Measurements from ENCODE around the gene MYH15. TPM values are rescaled to one million over a fixed set of nuclear protein-coding genes. Genes with fewer than 3 reads are reported as not detected.

Gene MYH15
- total and polyA plus RNA-seq, 2 of the 8 experiments (the other 6 are each of a cell fraction or from before 2014, with no cell fraction given), result under 0.01 TPM; not detected in 1

DNA sequence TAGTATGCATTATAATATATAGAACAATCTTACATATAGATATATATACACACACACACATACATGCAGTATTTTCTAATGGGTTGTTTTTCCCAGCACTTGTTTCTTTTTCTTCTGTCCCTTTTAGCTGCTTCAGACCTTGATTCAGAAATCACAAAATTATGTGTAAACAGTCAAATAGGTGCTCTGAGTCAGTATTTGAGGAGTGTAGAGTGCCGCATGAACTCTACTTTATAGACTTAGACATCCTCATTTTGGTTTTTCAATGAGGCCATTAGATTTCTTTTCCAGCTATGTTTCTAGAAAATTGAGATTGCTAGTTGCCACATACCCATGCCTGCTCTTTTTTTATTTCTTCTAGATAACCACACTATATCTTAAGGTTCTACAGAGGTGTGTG, 155.8 kb downstream of the MYH15 start:
- Histone ChIP-seq H3K27ac (ENCODE audit: low read depth, low read length) (no peak overlapping the region), H4K5ac (ENCODE audit: insufficient read length, low read depth, low read length) (no peak overlapping the region), H2BK12ac (ENCODE audit: low read depth, low read length) (no peak overlapping the region), H4K20me1 (replicated peaks in 1 of 2; ENCODE audit: control insufficient read depth in 1 of 2, insufficient read depth in 2 of 2, low read length in 2 of 2) (no peaks in the 10 kb centered on the region), H3K23ac (ENCODE audit: insufficient read length) (no peak overlapping the region), H3K18ac (ENCODE audit: extremely low read depth, low read length) (no peak overlapping the region), H3K4me1 (replicated peaks in 1 of 4; ENCODE audit: control insufficient read depth in 3 of 4, insufficient read depth in 4 of 4, low read length in 3 of 4) (no peaks in the 10 kb centered on the region), H3K56ac (replicated peaks; ENCODE audit: insufficient read length, low read depth, low read length) (no peak overlapping the region), H3K4ac (replicated peaks; ENCODE audit: insufficient read length, low read depth, low read length) (no peak overlapping the region), H3K4me2 (ENCODE audit: insufficient read depth in 1 of 2, low read depth in 2 of 2, low read length in 2 of 2) (no peak overlapping the region), H3K14ac (ENCODE audit: insufficient read length) (no peak overlapping the region), H3K9me3 (ENCODE audit: insufficient read depth in 2 of 2, low read depth in 1 of 2, low read length in 1 of 2) (no peaks in the 10 kb centered on the region), H2BK15ac (ENCODE audit: low read length) (no peak overlapping the region), H2BK120ac (replicated peaks; ENCODE audit: low read depth, low read length) (no peak overlapping the region), H4K8ac (ENCODE audit: extremely low read depth, insufficient read depth, low read length) (no peak overlapping the region), H3K27me3 (replicated peaks in 1 of 4; ENCODE audit: control insufficient read depth in 3 of 4, extremely low read depth in 1 of 4, insufficient read depth in 3 of 4, low read length in 3 of 4) (no peaks in the 10 kb centered on the region), H2AK5ac (ENCODE audit: low read depth, low read length) (no peak overlapping the region), H3K36me3 (ENCODE audit: control insufficient read depth in 2 of 4, insufficient read depth in 4 of 4, low read length in 3 of 4) (no peaks in the 10 kb centered on the region), H3K4me3 (ENCODE audit: extremely low read depth in 1 of 4, insufficient read depth in 2 of 4, low read depth in 3 of 4, low read length in 4 of 4) (no peak overlapping the region), H4K91ac (replicated peaks; ENCODE audit: insufficient read length, low read length) (no peak overlapping the region), H2AFZ (ENCODE audit: low read length) (no peak overlapping the region), H3K23me2 (ENCODE audit: low read depth, low read length) (no peaks in the 10 kb centered on the region), H3K79me2 (ENCODE audit: control insufficient read depth in 1 of 2, insufficient read depth in 2 of 2, low read length in 2 of 2) (no peaks in the 10 kb centered on the region), H2BK20ac (ENCODE audit: low read length) (no peak overlapping the region), H2BK5ac (ENCODE audit: low read depth, low read length) (no peak overlapping the region), H3K9ac (replicated peaks in 1 of 4; ENCODE audit: extremely low read depth in 1 of 4, low read depth in 3 of 4, low read length in 3 of 4) (no peak overlapping the region), H3K79me1 (ENCODE audit: low read depth, low read length) (no peaks in the 10 kb centered on the region)
- 94% methylated on average over 1 of the region's 1 CpG; no CpG with 5 or more reads in 1 of the 2 experiments for WGBS, 2 experiments (ENCODE audit: extremely low coverage in 1 of 2, insufficient coverage in 1 of 2, insufficient read length in 1 of 2, insufficient replicate concordance in 2 of 2, low coverage in 1 of 2, low lambda C conversion rate in 2 of 2, missing lambda C conversion rate in 1 of 2)
- POLR2A ChIA-PET (ENCODE audit: partially characterized antibody), result no interaction called here
- no peak for FAIRE-seq
- CTCF ChIA-PET (ENCODE audit: partially characterized antibody), result no interaction called here
- DNase-seq (ENCODE audit: low read depth in 1 of 2, low spot score in 2 of 2), result no peak
- TF ChIP-seq SAP30 (IDR thresholded peaks at IDR 0.05; ENCODE audit: insufficient read depth, insufficient replicate concordance, low read length), result no peak
- TF ChIP-seq GTF2F1 (IDR thresholded peaks at IDR 0.05; ENCODE audit: borderline replicate concordance, low read depth, low read length), result no peak
- no peak for TF ChIP-seq CTBP2 (IDR thresholded peaks at IDR 0.05; ENCODE audit: borderline replicate concordance, insufficient read depth, insufficient read length, low read length)
- TF ChIP-seq SIRT6 (IDR thresholded peaks at IDR 0.05; ENCODE audit: low read length), result no peak
- no peak for TF ChIP-seq RBBP5 (IDR thresholded peaks at IDR 0.05; ENCODE audit: borderline replicate concordance, low read depth, low read length)
- TF ChIP-seq, protein P1, sequence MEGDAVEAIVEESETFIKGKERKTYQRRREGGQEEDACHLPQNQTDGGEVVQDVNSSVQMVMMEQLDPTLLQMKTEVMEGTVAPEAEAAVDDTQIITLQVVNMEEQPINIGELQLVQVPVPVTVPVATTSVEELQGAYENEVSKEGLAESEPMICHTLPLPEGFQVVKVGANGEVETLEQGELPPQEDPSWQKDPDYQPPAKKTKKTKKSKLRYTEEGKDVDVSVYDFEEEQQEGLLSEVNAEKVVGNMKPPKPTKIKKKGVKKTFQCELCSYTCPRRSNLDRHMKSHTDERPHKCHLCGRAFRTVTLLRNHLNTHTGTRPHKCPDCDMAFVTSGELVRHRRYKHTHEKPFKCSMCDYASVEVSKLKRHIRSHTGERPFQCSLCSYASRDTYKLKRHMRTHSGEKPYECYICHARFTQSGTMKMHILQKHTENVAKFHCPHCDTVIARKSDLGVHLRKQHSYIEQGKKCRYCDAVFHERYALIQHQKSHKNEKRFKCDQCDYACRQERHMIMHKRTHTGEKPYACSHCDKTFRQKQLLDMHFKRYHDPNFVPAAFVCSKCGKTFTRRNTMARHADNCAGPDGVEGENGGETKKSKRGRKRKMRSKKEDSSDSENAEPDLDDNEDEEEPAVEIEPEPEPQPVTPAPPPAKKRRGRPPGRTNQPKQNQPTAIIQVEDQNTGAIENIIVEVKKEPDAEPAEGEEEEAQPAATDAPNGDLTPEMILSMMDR (IDR thresholded peaks at IDR 0.05; ENCODE audit: control extremely low read depth in 1 of 3, insufficient read depth in 1 of 3, low read depth in 1 of 3, low read length in 3 of 3), result no peak
- no peak for TF ChIP-seq JUND (IDR thresholded peaks at IDR 0.05; ENCODE audit: low read length)
- no peak for TF ChIP-seq ASH2L (IDR thresholded peaks at IDR 0.05; ENCODE audit: low read length)
- TF ChIP-seq, protein P2, sequence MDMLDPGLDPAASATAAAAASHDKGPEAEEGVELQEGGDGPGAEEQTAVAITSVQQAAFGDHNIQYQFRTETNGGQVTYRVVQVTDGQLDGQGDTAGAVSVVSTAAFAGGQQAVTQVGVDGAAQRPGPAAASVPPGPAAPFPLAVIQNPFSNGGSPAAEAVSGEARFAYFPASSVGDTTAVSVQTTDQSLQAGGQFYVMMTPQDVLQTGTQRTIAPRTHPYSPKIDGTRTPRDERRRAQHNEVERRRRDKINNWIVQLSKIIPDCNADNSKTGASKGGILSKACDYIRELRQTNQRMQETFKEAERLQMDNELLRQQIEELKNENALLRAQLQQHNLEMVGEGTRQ (IDR thresholded peaks at IDR 0.05; ENCODE audit: low read length), result no peak
- no peak for TF ChIP-seq FOSL1 (IDR thresholded peaks at IDR 0.05; ENCODE audit: insufficient read depth, low read depth, low read length)
- TF ChIP-seq NRF1 (IDR thresholded peaks at IDR 0.05; ENCODE audit: low read depth, low read length), result no peak
